HepG2 (cell line): ENCODE measurements around the gene BAZ1B.

Experiments used
- MTA3 ChIP-seq: sonication (generic); formaldehyde crosslinking; IDR thresholded peaks from 2 replicates; pipeline ENCODE4 v1.4.0; 2020; ENCODE audit warnings: missing genetic modification reagents
- TGIF2 ChIP-seq: IDR thresholded peaks from 2 replicates; pipeline ENCODE4 v1.6.1; 2016; ENCODE audit warnings: control low read depth, missing compliant biosample characterization

DNA sequence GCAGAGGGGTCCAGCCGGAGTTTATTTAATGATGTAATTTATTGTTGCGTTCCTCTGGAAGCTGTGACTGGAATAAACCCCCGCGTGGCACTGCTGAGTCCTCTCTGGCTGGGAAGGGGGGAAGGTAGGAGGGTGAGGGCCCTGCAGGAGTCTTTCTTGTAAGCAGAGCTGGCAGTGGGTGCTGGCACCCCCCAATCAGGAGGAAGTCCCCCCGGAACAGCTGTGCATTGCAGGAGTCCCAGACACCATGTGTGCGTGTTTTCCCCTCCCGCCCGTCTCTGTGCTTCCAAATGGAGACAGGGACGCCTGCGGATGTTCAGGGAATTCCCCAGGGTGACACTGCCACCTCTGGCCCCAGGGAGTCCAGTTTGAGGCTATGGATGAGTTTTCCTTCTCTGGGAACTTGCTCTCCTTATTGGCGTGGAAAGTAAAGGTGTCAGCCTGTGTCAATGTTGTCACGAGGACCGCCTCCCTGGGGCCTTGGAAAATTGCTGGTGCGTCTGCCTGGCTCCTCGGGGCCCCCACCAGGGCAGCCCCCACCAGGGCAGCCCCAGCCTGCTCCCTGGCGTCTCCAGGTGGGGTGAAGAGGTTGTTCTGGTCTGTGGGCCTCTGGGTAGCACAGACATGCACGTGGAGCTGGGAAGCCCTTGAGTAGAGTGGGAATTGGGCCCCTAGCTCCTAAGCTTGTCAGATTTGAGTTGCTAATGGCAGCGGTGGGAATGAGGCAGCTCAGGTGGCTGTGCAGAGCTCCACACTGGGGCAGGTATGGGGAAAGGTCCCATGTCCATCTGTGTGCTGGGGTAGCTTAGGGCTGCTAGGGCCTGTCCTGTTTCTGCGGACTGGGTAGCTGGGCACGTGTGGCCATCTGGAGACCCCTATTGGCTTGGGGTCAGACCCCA is 85.8 kb downstream of the BAZ1B start:
- TF ChIP-seq TGIF2 (CRISPR knock-in tag) = no peak
- TF ChIP-seq MTA3 = no peak
